GM18870 (cell line): ENCODE data around the gene FADS1.

ENCODE experiments used
- ATAC-seq: cut with Tn5 transposase; IDR thresholded peaks from one replicate; pipeline ENCODE4 v1.9.1; 2021; ENCODE audit warnings: moderate library complexity; ENCODE audit not compliant: unreplicated experiment

The FADS1 gene

GRCh38 chr11:61763930-61764605 is 52.7 kb downstream of the FADS1 start:
- ATAC-seq = no peak

GRCh38 chr11:61762798-61763197 is 54.0 kb downstream of the FADS1 start:
- no peak for ATAC-seq

GRCh38 chr11:61762223-61762615 is 54.6 kb downstream of the FADS1 start:
- ATAC-seq = no peak

- ATAC-seq = no peak
These were observed 55.2 kb downstream of the FADS1 start for GRCh38 chr11:61761440-61762222.

- ATAC-seq = no peak
These were observed 55.9 kb downstream of the FADS1 start for GRCh38 chr11:61760946-61761345.

GRCh38 chr11:61757213-61757862 is 59.5 kb downstream of the FADS1 start:
- no peak for ATAC-seq

- ATAC-seq = peak; percentile 54
These were observed 60.2 kb downstream of the FADS1 start for GRCh38 chr11:61756452-61757212.

GRCh38 chr11:61756147-61756451 is 60.7 kb downstream of the FADS1 start:
- ATAC-seq = no peak

- no peak for ATAC-seq
These were observed 62.0 kb downstream of the FADS1 start for GRCh38 chr11:61754534-61755482.

GRCh38 chr11:61753672-61754071 is 63.1 kb downstream of the FADS1 start:
- no peak for ATAC-seq

- ATAC-seq = no peak
These were observed 63.8 kb downstream of the FADS1 start for GRCh38 chr11:61752925-61753521.

- no peak for ATAC-seq
These were observed 64.5 kb downstream of the FADS1 start, which contains the start of gene MYRF for GRCh38 chr11:61752117-61752924. MYRF (plus strand) TSS chr11:61752636; CDS start chr11:61752745, 109 bp downstream.

- ATAC-seq = no peak
These were observed 65.4 kb downstream of the FADS1 start for GRCh38 chr11:61751384-61751783.

GRCh38 chr11:61750631-61751273 is 66.1 kb downstream of the FADS1 start:
- no peak for ATAC-seq
